RWPE2 (cell line): ENCODE results near the gene SLC17A7.
A peak's percentile ranks its signal among the peaks of the same experiment; 100 is the strongest.

Source experiments
- ATAC-seq: fragments of 200-7000 bp; cut with Tn5 transposase; 3 replicates; pipeline ENCODE4 v1.9.1; 2021; ENCODE audit warnings: low read depth
- DNase-seq: peaks from one replicate; pipeline ENCODE4 v3.0.0-alpha.2; 2020; ENCODE audit warnings: low spot score
- H3K27ac ChIP-seq: fragments of 450-650 bp; 2 replicates; pipeline ENCODE4 v1.5.1; 2017; ENCODE audit warnings: mild to moderate bottlenecking; ENCODE audit not compliant: poor library complexity, severe bottlenecking
- H3K27me3 ChIP-seq: fragments of 250-450 bp; sonication (Bioruptor Pico); 2 replicates; pipeline ENCODE4 v1.5.1; 2021; ENCODE audit warnings: mild to moderate bottlenecking, moderate library complexity; ENCODE audit not compliant: insufficient read depth, poor library complexity, severe bottlenecking
- H3K36me3 ChIP-seq: fragments of 250-450 bp; sonication (Bioruptor Pico); 2 replicates; pipeline ENCODE4 v1.5.1; 2020; ENCODE audit warnings: low read depth, mild to moderate bottlenecking, moderate library complexity
- H3K4me1 ChIP-seq: fragments of 250-450 bp; sonication (Bioruptor Pico); 2 replicates; pipeline ENCODE4 v1.5.1; 2021; ENCODE audit warnings: mild to moderate bottlenecking, moderate library complexity; ENCODE audit not compliant: insufficient read depth, poor library complexity, severe bottlenecking
- H3K4me3 ChIP-seq: fragments of 250-450 bp; sonication (Bioruptor Pico); 2 replicates; pipeline ENCODE4 v1.5.1; 2021; ENCODE audit warnings: mild to moderate bottlenecking, moderate library complexity; ENCODE audit not compliant: severe bottlenecking
- H3K9me3 ChIP-seq: fragments of 250-450 bp; sonication (Bioruptor Pico); 2 replicates; pipeline ENCODE4 v1.5.1; 2021; ENCODE audit warnings: mild to moderate bottlenecking, moderate library complexity; ENCODE audit not compliant: severe bottlenecking
- CTCF ChIP-seq: fragments of 450-650 bp; IDR thresholded peaks from one replicate; pipeline ENCODE4 v1.5.1; 2017; ENCODE audit warnings: mild to moderate bottlenecking, moderate library complexity; ENCODE audit not compliant: poor library complexity, severe bottlenecking

SLC17A7 gene

GRCh38 chr19:49422407-49423070 is 18.8 kb downstream of the SLC17A7 start:
- no peak for DNase-seq
- no peak overlapping the region for H3K4me3 ChIP-seq
- peak; percentile 25 for TF ChIP-seq CTCF
- H3K9me3 ChIP-seq: no peaks in the 10 kb centered on the region
- peaks cover 94% of the 10 kb centered on the region for H3K27me3 ChIP-seq
- no peaks in the 10 kb centered on the region for H3K36me3 ChIP-seq
- H3K4me1 ChIP-seq: no peaks in the 10 kb centered on the region
- no peak for ATAC-seq
- H3K27ac ChIP-seq: no peak overlapping the region

GRCh38 chr19:49421878-49422202 is 19.5 kb downstream of the SLC17A7 start:
- no peak for ATAC-seq
- Histone ChIP-seq H3K4me3 (no peak overlapping the region), H3K36me3 (no peaks in the 10 kb centered on the region), H3K27ac (no peak overlapping the region), H3K4me1 (no peaks in the 10 kb centered on the region), H3K27me3 (peaks cover 88% of the 10 kb centered on the region), H3K9me3 (no peaks in the 10 kb centered on the region)
- TF ChIP-seq CTCF: no peak
- DNase-seq: no peak

GRCh38 chr19:49421039-49421877 is 20.1 kb downstream of the SLC17A7 start:
- no peak for DNase-seq
- Histone ChIP-seq H3K4me3 (peak overlapping the region; percentile 15), H3K4me1 (no peaks in the 10 kb centered on the region), H3K9me3 (no peaks in the 10 kb centered on the region), H3K36me3 (no peaks in the 10 kb centered on the region), H3K27ac (no peak overlapping the region), H3K27me3 (peaks cover 82% of the 10 kb centered on the region)
- ATAC-seq: peak; percentile 62
- TF ChIP-seq CTCF: no peak

GRCh38 chr19:49420227-49420626 is 21.1 kb downstream of the SLC17A7 start:
- ATAC-seq (no peak), DNase-seq (no peak)
- H3K36me3 ChIP-seq: no peaks in the 10 kb centered on the region
- H3K9me3 ChIP-seq: no peaks in the 10 kb centered on the region
- H3K4me1 ChIP-seq: no peaks in the 10 kb centered on the region
- no peak overlapping the region for H3K4me3 ChIP-seq
- H3K27me3 ChIP-seq: peaks cover 72% of the 10 kb centered on the region
- no peak for TF ChIP-seq CTCF
- no peak overlapping the region for H3K27ac ChIP-seq

- Histone ChIP-seq H3K27me3 (peaks cover 61% of the 10 kb centered on the region), H3K4me1 (no peaks in the 10 kb centered on the region), H3K4me3 (no peak overlapping the region), H3K9me3 (no peaks in the 10 kb centered on the region), H3K27ac (no peak overlapping the region), H3K36me3 (no peaks in the 10 kb centered on the region)
- no peak for ATAC-seq
- DNase-seq: no peak
- no peak for TF ChIP-seq CTCF
Measured at GRCh38 chr19:49419173-49419572, 22.2 kb downstream of the SLC17A7 start.
